ENCODE measurements around the gene ACIN1. TPM values are rescaled to one million over a fixed set of nuclear protein-coding genes. Genes with fewer than 3 reads are reported as not detected.
A peak's percentile ranks its signal among the peaks of the same experiment; 100 is the strongest.

The ACIN1 gene
- total RNA-seq, 1 experiment from 2014 or later, result 171 TPM

DNA sequence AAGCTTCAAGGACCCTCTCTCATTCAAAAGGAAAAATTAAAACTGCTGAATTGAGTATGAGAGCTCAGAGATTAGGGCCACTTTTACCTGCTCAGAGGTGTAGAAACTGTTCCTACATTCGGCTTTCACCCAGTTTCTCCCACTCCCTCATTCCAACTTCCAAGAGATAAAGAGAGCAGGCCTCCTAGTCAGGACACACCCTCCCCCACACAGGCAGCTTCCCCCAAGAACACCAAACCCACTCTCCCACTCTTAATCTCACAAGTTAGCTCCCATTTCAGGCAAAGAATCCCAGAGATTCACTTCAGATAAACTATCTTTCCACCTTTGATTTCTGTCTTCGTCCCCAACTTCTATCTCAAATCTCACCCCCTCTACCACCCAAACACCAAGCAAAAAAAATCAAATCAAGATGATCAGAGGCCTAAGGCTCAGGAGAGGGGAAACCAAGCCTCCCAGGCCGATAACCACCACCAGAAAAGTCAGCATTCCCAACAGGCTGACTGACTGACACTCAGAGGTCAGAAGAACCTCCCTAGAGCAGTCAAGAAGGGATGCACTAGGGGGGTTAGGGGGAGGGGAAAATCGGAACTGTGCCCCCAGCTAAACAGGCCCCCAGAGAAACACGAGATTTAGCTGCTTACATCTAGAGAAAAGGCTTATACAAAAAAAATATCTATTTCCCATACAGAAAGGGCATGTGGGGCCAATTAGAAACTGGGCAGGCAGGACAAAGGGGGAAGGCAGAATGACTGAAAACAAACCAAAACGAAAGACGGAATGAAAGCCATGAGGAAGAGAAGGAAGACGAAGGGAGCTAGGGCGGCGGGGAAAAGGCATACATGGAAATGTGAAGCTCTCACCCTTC, 24.4 kb downstream of the ACIN1 start:
- H4K20me1 ChIP-seq (ENCODE audit: insufficient read depth), result peaks cover 10% of the 10 kb centered on the region
- peaks cover 36% of the 10 kb centered on the region for H3F3A ChIP-seq (ENCODE audit: insufficient read depth, low read depth)
- ChIA-PET POLR2A (ENCODE audit: unreplicated experiment) (interaction anchor here (0.7 kb wide), 1 partner anchor 45 kb away, joined by 4 read pairs; no protein-coding TSS in a partner anchor), CTCF (interaction anchor here (0.6 to 1.4 kb wide), 5 partner anchors 8 to 289 kb away, joined by 3 to 11 read pairs (median 6); no protein-coding TSS in a partner anchor)
- peaks cover 20% of the 10 kb centered on the region; the same call in 1 of the 2 replicates for H3K36me3 ChIP-seq (ENCODE audit: low read depth)
- peaks cover 27% of the 10 kb centered on the region for H3K4me1 ChIP-seq (replicated peaks; ENCODE audit: insufficient read depth)
- TF ChIP-seq, protein P1, sequence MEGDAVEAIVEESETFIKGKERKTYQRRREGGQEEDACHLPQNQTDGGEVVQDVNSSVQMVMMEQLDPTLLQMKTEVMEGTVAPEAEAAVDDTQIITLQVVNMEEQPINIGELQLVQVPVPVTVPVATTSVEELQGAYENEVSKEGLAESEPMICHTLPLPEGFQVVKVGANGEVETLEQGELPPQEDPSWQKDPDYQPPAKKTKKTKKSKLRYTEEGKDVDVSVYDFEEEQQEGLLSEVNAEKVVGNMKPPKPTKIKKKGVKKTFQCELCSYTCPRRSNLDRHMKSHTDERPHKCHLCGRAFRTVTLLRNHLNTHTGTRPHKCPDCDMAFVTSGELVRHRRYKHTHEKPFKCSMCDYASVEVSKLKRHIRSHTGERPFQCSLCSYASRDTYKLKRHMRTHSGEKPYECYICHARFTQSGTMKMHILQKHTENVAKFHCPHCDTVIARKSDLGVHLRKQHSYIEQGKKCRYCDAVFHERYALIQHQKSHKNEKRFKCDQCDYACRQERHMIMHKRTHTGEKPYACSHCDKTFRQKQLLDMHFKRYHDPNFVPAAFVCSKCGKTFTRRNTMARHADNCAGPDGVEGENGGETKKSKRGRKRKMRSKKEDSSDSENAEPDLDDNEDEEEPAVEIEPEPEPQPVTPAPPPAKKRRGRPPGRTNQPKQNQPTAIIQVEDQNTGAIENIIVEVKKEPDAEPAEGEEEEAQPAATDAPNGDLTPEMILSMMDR (conservative IDR thresholded peaks at IDR 0.05), result no peak
- TF ChIP-seq EZH2 (IDR thresholded peaks at IDR 0.05; ENCODE audit: low read depth), result no peak
- H3K4me3 ChIP-seq, result peak overlapping the region; percentile 83
- H3K27ac ChIP-seq, result peak overlapping the region; percentile 73
- intact Hi-C loops (cut with micrococcal nuclease; ENCODE audit: unreplicated experiment), result loop anchor here (10.0 kb wide), 1 partner anchor 234 kb away; the partner anchor contains the start of genes BCL2L2 and PPP1R3E
- peaks cover 53% of the 10 kb centered on the region for H3K79me2 ChIP-seq (ENCODE audit: low read depth)
- no peaks in the 10 kb centered on the region for H3K9me2 ChIP-seq (ENCODE audit: insufficient read depth)
- H3K4me2 ChIP-seq, result peak overlapping the region; percentile 98
- no peaks in the 10 kb centered on the region for H3K27me3 ChIP-seq (ENCODE audit: insufficient read depth, low read depth)
- H3K9me3 ChIP-seq (ENCODE audit: insufficient read depth, low read depth), result no peaks in the 10 kb centered on the region
- no peak overlapping the region for H2AFZ ChIP-seq
- no peak for DNase-seq
- no TSS peak for BruUV-seq (replicated peaks)

- H4K20me1 ChIP-seq (ENCODE audit: insufficient read depth), result peaks cover 10% of the 10 kb centered on the region
- peaks cover 45% of the 10 kb centered on the region for H3K79me2 ChIP-seq (ENCODE audit: low read depth)
- H3K27ac ChIP-seq, result no peak overlapping the region
- H3K27me3 ChIP-seq (ENCODE audit: insufficient read depth, low read depth), result no peaks in the 10 kb centered on the region
- H3K4me3 ChIP-seq, result no peak overlapping the region
- no peaks in the 10 kb centered on the region for H3K9me2 ChIP-seq (ENCODE audit: insufficient read depth)
- BruUV-seq (replicated peaks), result no TSS peak
- ChIA-PET CTCF (interaction anchor here (0.5 to 1.5 kb wide), 15 partner anchors 8 to 596 kb away, joined by 3 to 15 read pairs (median 4); partner anchors contain the start of genes ACIN1, C14orf119 and DAD1), POLR2A (ENCODE audit: unreplicated experiment) (interaction anchor here (0.5 kb wide), 1 partner anchor 26 kb away, joined by 4 read pairs; the partner anchor contains the start of genes ACIN1 and C14orf119)
- no peak overlapping the region for H2AFZ ChIP-seq
- no peak for DNase-seq
- H3K4me2 ChIP-seq, result no peak overlapping the region
- peaks cover 27% of the 10 kb centered on the region; the same call in 1 of the 2 replicates for H3K36me3 ChIP-seq (ENCODE audit: low read depth)
- peaks cover 28% of the 10 kb centered on the region for H3K4me1 ChIP-seq (replicated peaks; ENCODE audit: insufficient read depth)
- peaks cover 46% of the 10 kb centered on the region for H3F3A ChIP-seq (ENCODE audit: insufficient read depth, low read depth)
- TF ChIP-seq, protein P1 (conservative IDR thresholded peaks at IDR 0.05), result no peak
- TF ChIP-seq EZH2 (IDR thresholded peaks at IDR 0.05; ENCODE audit: low read depth), result no peak
- H3K9me3 ChIP-seq (ENCODE audit: insufficient read depth, low read depth), result no peaks in the 10 kb centered on the region
- intact Hi-C loops (cut with micrococcal nuclease; ENCODE audit: unreplicated experiment), result loop anchor here (2.0 kb wide), 1 partner anchor 39 kb away; no protein-coding TSS in a partner anchor
Observed at GRCh38 chr14:23069413-23069806, 25.5 kb downstream of the ACIN1 start.

- intact Hi-C loops (cut with micrococcal nuclease; ENCODE audit: unreplicated experiment), result loop anchor here (2.0 kb wide), 1 partner anchor 40 kb away; no protein-coding TSS in a partner anchor
- Histone ChIP-seq H2AFZ (no peak overlapping the region), H3K79me2 (ENCODE audit: low read depth) (peaks cover 45% of the 10 kb centered on the region), H3K9me2 (ENCODE audit: insufficient read depth) (no peaks in the 10 kb centered on the region), H3F3A (ENCODE audit: insufficient read depth, low read depth) (peaks cover 52% of the 10 kb centered on the region), H3K9me3 (ENCODE audit: insufficient read depth, low read depth) (no peaks in the 10 kb centered on the region), H3K27me3 (ENCODE audit: insufficient read depth, low read depth) (no peaks in the 10 kb centered on the region), H3K4me1 (replicated peaks; ENCODE audit: insufficient read depth) (peaks cover 33% of the 10 kb centered on the region), H3K27ac (no peak overlapping the region), H3K4me3 (no peak overlapping the region), H4K20me1 (ENCODE audit: insufficient read depth) (peaks cover 10% of the 10 kb centered on the region), H3K36me3 (ENCODE audit: low read depth) (peaks cover 27% of the 10 kb centered on the region; the same call in 1 of the 2 replicates), H3K4me2 (peak overlapping the region; percentile 38; the same call in 1 of the 2 replicates)
- no TSS peak for BruUV-seq (replicated peaks)
- DNase-seq, result peak; percentile 72 to 77
- TF ChIP-seq, protein P1 (conservative IDR thresholded peaks at IDR 0.05), result peak; percentile 90
- no peak for TF ChIP-seq EZH2 (IDR thresholded peaks at IDR 0.05; ENCODE audit: low read depth)
- CTCF ChIA-PET, result interaction anchor here (0.5 to 1.5 kb wide), 25 partner anchors 9 to 886 kb away, joined by 3 to 15 read pairs (median 4); partner anchors contain the start of genes ACIN1, C14orf119, DAD1 and PABPN1
- POLR2A ChIA-PET (ENCODE audit: unreplicated experiment), result interaction anchor here (0.5 kb wide), 2 partner anchors 26 to 40 kb away, joined by 4 to 31 read pairs; partner anchors contain the start of genes ACIN1 and C14orf119
Observed at GRCh38 chr14:23068789-23069412, 26.0 kb downstream of the ACIN1 start.
